HS-27A (cell line): ENCODE data around the gene YARS1.

Experiments
- DNase-seq: peaks from one replicate; pipeline ENCODE4 v3.0.0-alpha.2; 2012; ENCODE audit warnings: low read depth, missing footprints

Gene YARS1

DNA sequence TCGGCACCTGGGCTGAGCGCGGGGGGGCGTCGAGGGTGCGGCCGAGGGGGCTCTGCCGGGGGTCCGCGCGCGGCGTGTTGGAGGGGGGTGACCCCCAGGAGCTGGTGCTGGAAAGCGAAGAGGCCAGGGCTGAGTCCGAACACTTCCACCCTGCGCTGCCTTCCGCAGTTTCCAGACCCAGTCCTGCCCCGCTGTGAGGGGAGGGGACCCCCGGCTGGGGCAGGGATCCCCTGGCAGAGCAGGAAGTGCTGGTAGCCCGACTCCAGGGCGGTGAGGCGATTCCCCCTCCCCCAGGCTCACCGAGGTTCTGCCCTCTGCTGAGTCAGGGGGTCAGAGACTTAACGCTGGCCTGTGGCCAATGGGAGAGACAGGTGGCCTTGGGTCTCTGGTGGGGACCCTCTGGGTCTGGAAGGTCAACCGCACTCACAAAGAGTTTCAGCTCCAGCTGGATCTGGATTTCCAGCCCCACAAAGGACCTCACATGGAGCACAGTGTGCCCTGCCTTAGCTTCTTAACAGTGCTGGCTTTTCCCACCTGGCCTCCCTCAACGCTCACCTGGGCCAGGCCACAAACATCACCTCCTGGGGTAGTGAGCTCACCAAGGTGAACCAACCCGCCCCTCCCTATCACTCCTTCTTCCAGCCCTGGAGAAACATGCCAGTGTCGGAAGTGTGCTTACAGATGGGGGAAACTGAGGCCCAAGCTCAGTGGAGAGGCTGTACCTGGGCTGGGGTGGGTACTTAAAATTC, 74.8 kb downstream of the YARS1 start:
- DNase-seq = no peak

DNA sequence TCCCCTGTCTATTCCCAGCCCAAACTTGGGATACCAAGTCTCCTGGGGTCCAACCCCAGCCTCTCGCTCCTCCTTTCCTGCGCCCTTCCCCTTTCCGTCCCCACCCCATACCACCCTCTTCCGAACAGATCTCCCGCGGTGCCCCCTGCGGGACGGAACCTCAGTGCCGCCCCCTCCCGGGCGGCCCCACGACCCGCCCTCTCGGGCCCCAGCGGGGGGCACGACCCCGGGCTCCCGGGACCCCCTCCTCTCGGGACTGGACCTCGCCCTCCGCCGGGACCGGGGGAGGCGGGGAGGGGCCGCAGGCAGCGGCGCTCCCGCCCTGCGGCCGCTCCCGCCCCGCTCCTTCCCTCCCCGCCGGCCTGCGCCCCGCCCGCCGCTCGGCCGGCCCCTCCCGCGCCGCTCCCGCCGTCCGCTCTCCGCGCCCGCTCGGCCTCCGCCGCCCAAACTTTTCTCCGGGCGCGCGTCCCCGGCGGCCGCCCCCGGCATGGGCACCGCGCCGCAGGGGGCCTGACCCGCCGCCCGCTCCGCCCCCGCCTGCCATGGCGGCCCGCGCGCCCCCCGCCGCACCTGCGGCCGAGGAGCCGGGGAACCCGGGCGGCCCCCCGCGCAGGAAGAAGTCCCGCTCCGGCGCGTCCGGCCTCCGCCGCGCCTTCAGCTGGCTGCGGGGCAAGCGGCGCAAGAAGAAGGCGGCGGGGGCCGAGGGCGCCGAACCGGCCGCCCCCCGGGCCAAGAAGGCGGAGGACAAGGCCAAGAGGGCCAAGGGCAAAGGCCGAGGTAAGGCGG, 75.6 kb downstream of the YARS1 start:
- DNase-seq = no peak

DNA sequence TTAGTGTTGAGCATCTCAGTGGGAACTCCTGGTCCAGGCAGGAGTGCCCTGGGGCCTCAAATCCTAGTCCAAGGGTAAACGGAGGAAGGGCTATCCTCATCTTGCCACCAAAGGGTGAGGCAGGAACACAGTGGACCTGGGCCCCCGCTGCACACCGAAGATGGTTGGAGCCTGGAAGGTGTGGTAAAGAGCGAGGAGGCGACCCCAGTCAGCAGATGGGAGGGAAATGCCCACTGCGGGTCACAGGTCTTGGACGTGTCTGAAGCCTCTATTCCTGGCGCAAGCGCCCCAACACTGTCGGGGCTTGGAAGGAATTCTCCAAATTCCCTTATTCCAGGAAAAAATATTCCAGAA, 76.1 kb downstream of the YARS1 start:
- DNase-seq = no peak

DNA sequence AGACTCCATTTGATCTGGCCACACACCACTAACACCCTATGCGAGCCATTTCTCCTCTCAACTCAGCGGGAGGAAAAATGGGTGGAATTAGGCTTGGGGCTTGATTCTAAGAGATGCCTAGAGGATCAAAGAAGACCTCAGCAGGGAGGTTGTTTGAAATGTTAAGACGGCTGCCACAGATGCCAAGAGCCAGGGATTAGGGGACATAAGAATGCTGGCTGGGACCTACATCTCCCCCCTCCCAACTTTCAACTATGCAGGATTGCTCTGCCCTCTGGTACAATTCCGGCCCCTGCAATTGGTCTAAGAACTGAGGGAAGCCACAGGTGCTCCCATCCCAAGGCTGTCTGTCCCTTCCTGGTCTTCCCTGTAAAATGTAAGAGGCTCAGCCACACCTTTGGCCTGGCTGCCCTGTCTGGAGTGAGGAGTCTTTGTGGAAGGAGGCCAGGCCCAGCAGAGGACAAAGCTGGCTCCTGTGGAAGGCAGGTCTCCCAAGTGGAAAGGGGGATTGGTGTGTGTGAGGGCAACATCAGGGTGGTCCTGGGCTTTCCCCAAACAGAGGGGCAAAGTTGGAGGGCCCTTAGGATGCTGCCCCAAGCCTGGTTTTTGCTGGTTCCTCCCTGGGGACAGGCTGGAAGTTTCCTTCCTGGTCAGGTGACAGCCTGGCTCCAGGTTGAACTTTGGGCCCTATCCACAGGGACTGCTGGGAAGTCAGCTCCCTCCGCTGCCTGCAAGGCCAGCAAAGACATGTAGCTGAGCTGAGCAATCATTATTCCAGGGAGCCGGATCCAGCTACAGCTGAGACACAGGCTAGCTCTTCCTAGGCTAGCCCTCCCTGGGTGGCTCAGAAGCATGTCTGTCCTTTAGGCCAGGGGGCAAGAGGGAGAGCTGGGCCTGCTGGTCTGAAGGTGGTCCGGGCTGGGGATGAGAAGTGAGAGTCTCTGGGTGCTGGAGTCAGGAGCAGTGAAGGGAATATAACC, 80.1 kb downstream of the YARS1 start:
- DNase-seq = no peak

DNA sequence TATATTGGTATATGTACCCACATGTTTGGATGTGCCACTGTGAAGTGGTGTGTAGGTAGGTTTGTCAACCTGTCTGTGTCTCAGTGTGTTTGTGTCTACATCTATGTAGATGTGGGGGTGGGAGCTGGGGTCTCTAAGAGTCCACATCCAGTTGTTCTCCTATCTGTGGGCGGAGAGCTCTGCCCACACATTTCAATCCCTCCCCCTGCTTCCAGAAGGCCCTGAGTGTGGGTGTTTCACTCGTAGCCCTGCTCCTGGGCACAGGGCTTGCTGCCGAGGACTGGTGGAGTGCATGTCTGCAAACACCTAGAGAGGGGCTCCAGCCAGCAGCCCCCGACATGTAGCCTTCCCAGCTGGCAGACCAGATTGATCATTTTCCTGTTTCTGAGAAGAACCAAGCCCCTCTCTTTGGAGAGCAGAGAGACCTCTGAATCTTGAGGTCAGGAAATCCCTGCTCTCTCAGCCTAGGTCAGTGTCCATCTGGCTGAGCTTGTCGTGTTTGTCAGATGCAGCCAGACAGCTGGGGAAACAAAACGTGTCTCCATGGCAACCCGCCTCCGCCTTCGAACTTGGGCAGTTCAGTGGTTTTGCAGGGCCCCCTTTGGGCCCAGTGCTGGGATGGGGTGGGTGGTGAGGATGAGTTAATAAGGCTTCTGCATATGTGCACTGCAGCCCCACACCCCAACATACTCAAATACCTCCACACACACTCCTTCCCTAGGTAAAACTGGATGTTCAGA, 83.4 kb downstream of the YARS1 start:
- DNase-seq = no peak

DNA sequence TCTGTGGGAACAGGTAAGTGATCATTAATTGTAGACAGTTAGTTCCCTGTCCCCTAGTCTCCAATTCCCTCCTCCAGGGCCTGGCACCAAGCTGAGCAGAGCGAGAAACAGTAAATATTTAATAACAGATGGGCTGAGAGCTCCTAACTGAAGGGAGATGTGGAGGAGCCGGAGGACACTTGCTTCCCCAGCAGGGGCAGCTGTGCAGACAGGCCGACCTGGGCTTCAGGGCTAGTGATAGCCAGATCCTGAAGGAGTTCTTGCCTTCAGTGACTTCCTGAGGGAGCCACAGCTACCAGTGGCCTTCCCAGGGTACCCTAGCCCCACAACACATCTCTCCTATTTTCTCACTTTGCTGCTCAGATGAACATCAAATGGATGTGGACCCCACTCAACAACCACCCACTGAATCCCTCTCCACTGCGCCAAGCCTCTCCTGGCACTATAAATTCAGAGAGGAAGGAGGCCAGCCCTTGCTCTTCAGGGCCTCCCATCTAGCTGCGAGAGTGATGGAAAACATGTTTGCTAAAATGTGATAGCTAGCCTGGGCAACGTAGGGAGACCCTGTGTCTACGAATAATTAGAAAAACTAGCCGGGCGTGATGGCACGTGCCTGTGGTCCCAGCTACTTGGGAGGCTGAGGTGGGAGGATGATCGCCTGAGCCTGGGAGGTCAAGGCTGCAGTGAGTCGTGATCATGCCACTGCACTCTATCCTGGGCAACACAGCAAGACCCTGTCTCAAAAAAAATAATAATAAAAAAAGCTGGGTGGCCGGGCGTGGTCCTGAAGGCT, 87.7 kb downstream of the YARS1 start:
- DNase-seq = no peak

DNA sequence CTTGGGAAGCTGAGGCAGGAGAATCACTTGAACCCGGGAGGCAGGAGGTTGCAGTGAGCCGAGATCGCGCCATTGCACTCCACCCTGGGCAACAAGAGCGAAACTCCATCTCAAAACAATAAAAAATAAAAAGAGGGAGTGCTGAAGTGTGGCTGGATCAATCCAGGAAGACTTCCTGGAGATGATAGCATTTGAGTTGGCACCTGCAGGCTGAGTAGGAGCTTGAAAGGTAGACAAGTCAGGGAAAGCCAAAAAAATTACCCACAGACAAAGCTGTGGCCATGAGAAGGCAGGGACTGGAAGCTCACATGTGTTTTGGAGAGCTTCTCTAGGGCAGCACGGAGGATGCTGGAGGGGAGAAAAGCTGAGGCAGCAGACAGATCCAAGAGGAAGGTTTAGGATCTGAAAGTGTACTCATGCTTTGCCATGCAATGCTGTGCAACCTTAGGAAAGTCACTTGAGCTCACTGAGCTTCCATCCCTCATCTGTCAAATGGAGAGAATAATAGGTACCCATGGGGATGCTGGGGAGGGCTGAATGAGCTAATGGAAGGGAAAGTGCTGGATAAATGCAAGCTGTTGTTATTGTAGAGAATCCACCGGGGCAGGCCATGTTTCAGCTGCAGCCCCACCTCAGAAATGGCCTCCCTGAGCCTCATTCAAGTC, 88.6 kb downstream of the YARS1 start:
- no peak for DNase-seq

DNA sequence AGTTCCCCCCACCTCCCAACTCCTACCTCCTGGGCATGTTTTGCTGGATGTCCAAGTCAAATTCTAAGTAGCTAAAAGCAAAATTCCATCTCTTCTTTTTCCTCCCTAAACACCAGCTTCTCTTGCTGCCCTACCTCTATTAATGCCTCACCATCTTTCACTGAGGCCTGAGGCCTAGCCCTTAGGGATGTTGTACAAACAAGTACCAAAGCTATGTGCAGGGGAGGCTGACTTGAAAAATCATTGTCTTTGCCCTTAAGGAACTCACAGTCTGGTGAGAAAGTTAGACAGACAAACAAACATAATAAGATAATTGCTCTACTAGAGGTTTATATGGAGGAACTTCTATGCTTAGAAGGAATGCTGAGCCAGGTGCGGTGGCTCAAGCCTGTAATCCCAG, 89.3 kb downstream of the YARS1 start:
- DNase-seq = no peak

DNA sequence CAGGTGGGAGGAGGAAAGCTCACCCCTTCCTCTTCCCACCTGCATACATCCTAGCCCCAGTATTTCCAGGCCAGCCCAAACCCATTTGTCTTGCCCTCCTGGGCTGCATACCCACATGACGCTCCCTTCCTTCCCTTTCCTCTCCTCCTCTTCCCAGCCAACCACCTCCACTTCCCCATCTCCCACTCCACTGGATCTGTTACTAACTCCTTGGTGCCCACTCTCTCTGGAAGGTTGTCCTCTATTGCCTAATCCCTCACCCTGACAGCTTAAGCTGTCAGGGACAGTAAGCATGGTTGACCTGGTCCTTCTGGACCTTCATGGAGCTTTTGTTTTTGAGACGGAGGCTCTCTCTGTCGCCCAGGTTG, 91.6 kb downstream of the YARS1 start:
- no peak for DNase-seq
